ENCODE results near the gene NMT1.

- TF ChIP-seq POLR2A (IDR thresholded peaks at IDR 0.05): no peak
- TF ChIP-seq, protein P1, sequence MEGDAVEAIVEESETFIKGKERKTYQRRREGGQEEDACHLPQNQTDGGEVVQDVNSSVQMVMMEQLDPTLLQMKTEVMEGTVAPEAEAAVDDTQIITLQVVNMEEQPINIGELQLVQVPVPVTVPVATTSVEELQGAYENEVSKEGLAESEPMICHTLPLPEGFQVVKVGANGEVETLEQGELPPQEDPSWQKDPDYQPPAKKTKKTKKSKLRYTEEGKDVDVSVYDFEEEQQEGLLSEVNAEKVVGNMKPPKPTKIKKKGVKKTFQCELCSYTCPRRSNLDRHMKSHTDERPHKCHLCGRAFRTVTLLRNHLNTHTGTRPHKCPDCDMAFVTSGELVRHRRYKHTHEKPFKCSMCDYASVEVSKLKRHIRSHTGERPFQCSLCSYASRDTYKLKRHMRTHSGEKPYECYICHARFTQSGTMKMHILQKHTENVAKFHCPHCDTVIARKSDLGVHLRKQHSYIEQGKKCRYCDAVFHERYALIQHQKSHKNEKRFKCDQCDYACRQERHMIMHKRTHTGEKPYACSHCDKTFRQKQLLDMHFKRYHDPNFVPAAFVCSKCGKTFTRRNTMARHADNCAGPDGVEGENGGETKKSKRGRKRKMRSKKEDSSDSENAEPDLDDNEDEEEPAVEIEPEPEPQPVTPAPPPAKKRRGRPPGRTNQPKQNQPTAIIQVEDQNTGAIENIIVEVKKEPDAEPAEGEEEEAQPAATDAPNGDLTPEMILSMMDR (IDR thresholded peaks at IDR 0.05 in 4 of 5, conservative IDR thresholded peaks at IDR 0.05 in 1 of 5): no peak
Observed at GRCh38 chr17:45146890-45147580, 85.9 kb downstream of the NMT1 start.

All from gastrocnemius medialis (tissue), 4 donors.